Measurements from ENCODE around the gene NYAP1.
"Not testable (repeated sequence)": the region's sequence is repeated elsewhere in the genome, so short reads cannot be mapped to it uniquely, and the experiment has no call there.

The NYAP1 gene

DNA sequence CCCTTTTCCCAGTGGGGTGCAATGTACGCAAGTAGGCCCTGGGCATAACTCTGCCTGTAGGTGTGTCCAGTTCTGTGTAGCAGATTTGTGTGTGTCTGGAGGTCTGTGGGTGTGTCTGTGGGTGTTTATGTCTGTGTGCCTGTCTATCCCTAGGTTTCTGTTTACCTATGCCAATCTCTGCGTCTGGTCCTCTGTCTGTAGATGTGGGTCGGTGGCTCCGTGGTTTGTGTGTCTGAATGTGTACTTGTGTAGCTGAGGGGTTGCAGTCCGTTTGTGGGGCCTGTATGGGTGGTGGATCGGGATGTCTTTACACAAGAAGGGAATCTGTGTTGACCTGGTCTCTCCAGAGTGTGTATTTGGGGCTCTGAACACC lies 932 bp downstream of the NYAP1 start:
- DNase-seq: no peak

DNA sequence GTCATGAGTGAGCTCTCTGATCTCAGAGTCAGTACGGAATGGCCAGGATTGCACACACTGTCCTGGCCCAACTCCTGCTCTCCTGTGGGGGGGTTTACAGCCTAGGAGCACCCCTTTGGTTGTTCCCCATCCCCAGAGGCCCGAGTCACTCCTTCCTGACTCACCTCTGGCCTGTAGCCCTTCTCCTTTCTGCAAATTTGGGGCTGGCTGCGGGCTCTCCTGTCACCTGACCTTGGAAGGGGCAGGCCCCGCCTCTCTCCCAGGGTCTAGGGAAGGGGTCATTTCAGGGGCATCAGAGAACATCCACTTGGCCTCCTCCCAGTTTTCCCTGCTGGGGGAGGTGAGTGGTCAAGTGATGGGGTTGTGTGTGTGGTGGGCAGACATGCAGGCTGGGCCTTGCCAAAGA lies 1.7 kb downstream of the NYAP1 start:
- DNase-seq: no peak

DNA sequence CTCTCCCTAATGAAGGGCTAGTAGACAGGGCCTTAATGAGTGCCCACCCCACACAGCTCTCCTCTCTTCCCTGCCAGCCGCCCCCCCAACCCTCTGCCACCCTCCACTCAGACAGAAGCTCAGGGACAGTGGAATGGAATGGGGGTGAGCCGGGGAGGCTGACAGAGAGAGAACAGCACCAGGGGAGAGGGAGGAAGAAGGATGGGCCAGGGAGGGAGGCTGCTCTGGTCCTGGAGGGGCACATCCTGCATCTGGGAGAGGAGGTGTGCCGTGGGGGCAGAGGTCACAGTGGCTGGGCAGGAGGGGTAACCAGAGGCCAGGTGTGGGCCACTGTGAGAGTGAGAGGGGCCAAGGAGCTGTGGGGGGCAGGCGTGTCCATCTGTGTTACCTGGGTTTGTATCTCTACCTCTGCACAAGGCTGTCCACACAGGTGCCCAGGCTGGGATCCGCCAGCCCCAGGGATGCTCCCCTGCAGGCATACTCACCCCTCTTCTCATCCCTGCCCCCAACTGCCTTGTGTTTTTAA lies 2.4 kb downstream of the NYAP1 start:
- DNase-seq: no peak

DNA sequence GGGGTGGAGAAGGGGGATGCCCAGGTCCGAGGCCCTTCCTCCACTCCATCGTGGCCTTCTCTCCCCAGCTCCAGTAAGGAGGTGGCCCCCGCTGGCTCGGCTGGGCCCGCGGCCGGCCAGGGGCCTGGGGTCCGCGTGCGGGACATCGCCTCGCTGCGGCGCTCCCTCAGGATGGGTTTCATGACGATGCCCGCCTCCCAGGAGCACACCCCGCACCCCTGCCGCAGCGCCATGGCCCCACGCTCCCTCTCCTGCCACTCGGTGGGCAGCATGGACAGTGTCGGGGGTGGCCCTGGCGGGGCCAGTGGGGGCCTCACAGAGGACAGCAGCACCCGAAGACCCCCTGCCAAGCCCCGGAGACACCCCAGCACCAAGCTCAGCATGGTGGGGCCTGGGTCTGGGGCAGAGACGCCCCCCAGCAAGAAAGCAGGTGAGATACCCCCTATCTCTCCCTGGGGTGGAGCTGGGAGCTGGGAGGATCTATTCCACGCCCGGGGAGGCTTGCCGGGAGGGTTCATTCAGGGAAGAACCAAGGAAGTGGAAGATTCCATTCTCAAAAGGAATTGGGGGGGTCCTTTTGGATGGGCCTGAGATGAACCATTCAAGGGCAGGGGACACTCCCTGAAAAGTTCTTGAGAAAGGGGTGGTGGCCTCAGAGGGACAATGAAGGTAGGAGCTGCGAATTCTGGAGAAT lies 3.2 kb downstream of the NYAP1 start:
- DNase-seq: no peak

DNA sequence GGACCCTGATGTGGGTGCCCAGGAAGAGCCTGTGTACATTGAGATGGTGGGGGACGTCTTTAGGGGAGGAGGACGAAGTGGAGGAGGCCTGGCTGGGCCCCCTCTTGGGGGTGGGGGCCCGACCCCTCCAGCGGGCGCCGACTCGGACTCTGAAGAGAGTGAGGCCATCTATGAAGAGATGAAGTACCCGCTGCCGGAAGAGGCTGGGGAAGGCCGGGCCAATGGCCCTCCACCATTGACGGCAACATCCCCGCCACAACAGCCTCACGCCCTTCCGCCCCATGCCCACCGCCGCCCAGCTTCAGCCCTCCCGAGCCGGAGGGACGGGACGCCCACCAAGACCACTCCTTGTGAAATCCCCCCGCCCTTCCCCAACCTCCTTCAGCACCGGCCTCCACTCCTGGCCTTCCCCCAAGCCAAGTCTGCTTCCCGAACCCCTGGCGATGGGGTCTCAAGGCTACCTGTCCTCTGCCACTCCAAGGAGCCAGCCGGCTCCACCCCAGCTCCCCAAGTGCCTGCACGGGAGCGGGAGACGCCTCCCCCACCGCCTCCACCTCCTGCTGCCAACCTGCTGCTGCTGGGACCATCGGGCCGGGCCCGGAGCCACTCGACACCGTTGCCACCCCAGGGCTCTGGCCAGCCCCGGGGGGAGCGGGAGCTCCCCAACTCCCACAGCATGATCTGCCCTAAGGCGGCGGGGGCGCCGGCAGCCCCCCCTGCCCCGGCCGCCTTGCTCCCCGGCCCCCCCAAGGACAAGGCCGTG lies 4.8 kb downstream of the NYAP1 start:
- no peak for DNase-seq

DNA sequence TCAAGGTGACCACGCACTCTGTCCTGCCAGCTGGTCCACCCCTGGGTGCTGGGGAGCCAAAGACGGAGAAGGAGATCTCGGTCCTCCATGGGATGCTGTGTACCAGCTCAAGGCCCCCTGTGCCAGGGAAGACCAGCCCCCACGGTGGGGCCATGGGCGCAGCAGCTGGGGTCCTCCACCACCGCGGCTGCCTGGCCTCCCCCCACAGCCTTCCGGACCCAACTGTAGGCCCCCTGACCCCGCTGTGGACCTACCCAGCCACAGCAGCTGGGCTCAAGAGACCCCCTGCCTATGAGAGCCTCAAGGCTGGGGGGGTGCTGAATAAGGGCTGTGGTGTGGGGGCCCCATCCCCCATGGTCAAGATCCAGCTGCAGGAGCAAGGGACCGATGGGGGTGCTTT lies 5.4 kb downstream of the NYAP1 start:
- DNase-seq: no peak

DNA sequence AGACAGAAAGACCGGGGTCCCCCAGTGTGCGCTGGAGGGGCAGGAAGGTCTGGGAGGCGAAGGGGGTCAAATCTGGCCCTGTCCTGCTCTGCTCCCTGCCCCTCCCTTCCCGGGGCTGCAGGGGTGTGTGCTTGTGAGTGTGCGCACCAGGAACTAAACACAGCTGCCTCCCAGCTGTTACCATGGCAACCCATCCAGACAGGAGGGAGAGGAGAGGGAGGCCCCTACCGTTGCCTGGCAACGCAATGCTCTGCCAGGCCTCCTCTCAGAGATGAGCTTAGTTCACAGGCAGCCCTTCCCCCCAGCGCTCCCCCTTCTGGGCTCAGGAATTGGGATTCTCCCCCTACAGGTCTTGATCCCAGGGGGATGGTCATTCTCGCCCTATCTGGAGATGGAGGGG lies 6.1 kb downstream of the NYAP1 start:
- DNase-seq: peak; percentile 98 to 99

DNA sequence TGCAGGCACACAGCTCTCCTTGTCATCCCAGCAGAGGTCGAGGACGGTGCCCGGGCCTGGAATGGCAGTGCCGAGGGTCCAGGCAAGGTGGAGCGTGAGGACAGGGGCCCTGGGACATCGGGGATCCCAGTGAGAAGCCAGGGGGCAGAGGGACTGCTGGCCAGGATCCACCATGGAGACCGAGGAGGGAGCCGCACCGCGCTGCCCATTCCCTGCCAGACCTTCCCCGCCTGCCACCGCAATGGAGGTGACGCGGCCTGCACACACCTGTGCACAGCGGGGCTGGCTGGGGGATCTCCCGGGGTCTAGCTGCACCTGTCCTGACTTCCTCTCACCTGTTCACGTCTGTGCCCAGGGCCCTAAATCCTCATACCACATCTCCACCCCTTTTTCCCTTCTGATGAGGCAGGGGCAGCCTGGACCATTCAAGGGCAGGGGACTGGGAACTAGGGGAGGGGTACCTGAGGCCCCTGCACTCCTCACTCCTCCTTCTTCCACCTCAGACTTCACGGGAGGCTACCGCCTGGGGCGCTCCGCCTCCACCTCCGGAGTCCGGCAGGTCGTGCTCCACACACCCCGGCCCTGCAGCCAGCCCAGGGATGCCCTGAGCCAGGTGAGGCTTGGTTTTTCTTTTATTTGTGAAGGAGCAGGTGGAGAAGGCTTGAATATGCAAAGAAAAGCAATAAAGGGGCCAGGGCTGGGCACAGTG lies 6.9 kb downstream of the NYAP1 start:
- no peak for DNase-seq

DNA sequence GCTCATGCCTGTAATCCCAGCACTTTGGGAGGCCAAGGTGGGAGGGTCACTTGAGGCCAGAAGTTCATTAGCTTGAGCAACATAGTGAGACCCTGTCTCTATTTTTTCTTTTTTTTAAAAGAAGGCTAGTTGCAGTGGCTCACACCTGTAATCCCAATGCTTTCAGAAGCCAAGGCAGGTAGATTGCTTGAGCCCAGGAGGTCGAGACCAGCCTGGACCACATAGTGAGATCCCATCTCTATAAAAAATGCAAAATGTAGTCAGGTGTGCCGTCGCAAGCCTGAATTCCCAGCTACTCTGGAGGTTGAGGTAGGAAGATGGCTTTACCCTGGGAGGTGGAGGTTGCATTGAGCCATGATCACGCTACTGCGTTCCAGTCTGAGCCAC lies 7.5 kb downstream of the NYAP1 start:
- no peak for DNase-seq

DNA sequence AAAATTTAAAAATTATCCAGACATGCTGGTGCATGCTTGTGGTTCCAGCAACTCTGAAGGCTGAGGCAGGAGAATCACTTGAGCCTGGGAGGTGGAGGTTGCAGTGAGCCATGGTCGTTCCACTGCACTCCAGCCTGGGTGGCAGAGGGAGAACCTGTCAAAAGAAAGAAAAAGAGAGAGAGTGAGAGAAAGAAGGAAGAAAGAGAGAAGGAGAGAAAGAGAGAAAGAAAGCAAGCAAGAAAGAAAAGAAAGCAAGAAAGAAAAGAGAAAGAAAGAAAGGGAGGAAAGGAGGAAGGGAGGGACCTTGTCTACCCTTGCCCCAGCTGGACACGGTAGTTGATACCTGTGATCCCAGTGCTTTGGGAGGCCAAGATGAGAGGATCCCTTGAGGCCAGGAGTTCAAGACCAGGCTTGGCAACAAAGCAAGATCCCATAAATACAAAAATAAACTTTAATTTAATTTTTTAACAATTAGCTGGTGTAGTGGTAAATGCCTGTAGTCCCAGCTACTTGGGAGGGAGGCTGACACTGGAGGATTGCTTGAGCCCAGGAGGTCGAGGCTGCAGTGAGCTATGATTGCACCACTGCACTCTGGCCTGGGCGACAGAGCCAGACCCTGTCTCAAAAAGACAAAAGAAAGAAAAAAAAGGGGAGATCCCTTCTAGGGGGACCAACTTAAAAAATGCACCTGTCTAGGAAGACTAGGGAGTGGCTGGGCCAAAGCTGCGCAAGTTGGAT lies 9.2 kb downstream of the NYAP1 start:
- DNase-seq: no peak

DNA sequence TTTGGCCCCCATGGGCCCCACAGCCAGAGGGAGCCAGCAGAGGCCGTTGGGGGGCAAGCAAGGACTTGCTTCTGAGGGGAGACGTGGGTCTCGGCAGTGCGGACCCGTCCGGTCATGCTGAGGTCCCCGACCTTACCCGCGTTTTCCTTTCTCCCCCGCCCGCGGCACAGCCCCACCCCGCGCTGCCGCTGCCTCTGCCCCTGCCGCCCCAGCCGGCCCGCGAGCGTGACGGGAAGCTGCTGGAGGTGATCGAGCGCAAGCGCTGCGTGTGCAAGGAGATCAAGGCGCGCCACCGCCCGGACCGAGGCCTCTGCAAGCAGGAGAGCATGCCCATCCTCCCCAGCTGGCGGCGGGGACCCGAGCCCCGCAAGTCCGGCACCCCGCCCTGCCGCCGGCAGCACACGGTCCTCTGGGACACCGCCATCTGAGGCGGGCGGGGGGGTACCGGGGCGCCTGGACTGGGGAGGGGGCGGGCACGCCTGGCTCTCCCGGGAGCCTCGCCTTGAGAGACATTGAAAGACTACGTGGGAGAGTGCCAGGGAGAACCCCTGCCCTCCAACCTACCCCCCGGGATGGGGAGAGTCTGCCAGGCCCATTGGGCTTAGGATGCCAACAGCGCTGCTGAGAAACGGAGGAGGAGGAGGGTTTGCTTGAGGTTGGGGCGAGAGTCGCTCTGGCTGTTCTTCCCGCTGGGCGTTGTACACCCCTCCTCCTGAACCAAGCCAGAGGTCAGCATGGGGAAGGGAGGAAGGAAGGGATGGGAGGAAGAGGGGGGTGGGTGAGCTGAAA lies 9.9 kb downstream of the NYAP1 start:
- DNase-seq: no peak

DNA sequence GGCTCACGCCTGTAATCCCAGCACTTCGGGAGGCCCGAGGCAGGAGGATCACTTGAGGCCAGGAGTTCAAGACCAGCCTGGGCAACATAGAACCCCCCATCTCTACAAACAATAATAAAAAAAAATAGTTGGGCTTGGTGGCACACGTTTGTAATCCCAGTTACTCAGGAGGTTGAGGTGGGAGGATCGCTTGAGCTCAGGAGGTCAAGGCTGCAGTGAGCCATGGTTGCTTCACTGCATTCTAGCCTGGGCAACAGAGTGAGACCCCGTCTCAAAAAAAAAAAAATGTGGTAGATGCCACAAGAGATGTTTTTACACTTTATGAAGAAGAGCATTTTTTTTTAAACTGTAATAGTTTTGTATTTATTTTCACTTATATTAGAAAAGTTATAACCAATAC lies 12.8 kb downstream of the NYAP1 start:
- DNase-seq: no peak

DNA sequence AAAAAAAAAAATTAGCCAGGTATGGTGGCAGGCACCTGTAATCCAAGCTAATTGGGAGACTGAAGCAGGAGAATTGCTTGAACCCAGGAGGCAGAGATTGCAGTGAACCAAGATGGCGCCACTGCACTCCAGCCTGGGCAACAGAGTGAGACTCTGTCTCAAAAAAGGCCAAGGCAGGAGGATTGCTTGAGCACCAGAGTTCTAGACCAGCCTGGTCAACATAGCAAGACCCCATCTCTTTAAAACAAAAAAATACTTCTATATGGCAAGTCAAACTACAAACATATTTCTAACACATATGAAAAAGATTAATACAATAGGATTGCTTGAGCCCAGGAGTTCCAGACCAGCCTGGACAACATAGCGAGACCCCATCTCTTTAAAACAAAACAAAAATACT lies 17.0 kb downstream of the NYAP1 start:
- not testable (repeated sequence) for DNase-seq

DNA sequence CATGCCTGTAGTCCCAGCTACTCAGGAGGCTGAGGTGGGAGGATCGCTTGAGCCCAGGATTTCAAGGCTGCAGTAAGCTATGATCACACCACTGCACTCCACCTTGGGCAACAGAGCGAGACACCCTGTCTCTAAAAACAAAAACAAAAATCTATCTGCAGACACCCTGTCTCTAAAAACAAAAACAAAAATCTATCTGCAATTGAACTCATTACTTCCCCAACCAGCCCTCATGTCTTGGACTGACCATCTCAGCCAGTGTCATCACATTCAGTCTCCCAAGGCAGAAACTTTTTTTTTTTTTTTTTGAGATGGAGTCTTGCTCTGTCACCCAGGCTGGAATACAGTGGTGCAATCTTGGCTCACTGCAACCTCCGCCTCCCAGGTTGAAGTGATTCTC lies 20.3 kb downstream of the NYAP1 start:
- not testable (repeated sequence) for DNase-seq

DNA sequence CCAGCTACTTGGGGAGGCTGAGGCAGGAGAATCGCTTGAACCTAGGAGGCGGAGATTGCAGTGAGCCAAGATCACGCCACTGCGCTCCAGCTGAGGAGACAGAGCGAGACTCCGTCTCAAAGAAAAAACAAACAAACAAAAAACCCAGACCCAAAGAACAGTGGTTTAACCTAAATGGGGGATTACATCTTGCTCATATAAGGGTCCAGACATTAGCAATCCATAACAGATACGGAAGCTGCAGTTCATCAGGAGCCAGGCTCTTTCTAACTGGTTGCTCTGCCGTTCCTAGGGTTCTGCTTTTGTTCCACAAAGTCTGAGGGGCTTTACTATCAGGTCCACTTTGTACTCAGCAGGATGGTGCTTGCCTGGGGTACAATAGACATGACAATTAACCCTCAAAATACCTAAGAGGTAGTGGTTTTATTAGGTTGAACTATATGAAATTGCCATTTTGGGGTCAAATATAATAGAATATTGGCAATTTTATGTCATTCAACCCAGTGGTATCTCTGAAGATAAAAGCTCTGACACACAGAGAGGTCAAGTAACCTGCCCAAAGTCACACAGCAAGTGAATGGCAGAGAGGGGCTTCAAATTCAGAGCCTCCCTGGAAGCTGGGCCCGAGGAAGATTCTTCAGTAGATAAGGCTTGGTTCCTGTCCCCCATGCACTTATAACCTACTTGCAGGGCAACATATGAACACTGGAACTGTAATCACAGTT lies 21.3 kb downstream of the NYAP1 start:
- no peak for DNase-seq

DNA sequence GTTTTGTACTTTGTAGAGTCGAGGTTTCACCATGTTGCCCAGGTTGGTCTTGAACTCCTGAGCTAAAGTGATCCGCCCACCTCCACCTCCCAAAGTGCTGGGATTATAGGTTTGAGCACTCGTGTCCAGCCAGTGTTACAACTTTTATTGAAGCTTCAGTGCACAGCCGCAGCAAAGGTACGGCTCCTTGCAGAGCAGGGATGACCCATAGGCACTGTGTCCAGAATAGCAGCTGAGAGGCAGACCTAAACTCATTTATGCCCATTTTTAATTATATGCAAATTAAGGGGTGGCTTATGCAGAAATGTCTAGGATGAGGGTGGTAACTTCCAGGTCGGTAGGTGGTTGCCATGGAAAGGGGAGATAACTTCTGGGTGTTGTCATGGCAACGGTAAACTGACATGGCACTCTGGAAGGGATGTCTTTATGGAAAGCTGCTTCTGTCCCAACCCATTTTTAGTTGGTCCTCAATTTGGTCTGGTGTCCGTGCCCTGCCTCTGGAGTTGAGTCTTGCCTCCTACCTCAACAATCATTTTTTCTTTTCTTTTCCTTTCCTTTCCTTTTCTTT lies 22.7 kb downstream of the NYAP1 start:
- peak in 1 of 2 experiments; percentile 5 for DNase-seq

DNA sequence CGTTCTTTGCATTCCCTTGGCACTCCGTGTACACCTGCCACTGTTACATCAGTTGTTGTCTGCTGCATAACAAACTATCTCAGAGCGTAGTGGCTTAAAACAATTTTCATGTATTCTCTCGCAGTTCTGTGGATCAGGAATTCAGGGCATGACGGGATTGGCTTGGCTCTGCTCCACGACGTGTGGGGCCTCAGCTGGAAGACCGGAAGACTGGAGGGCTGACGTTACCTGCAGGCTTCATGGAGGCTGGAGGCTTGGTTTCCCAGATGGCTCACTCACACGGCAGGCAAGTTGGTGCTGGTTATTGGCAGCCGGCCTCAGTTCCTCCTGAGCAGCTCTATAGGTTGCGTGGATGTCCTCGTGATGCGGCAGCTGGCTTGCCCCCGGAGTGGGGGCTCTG lies 25.5 kb downstream of the NYAP1 start:
- peak; percentile 35 to 46 for DNase-seq

DNA sequence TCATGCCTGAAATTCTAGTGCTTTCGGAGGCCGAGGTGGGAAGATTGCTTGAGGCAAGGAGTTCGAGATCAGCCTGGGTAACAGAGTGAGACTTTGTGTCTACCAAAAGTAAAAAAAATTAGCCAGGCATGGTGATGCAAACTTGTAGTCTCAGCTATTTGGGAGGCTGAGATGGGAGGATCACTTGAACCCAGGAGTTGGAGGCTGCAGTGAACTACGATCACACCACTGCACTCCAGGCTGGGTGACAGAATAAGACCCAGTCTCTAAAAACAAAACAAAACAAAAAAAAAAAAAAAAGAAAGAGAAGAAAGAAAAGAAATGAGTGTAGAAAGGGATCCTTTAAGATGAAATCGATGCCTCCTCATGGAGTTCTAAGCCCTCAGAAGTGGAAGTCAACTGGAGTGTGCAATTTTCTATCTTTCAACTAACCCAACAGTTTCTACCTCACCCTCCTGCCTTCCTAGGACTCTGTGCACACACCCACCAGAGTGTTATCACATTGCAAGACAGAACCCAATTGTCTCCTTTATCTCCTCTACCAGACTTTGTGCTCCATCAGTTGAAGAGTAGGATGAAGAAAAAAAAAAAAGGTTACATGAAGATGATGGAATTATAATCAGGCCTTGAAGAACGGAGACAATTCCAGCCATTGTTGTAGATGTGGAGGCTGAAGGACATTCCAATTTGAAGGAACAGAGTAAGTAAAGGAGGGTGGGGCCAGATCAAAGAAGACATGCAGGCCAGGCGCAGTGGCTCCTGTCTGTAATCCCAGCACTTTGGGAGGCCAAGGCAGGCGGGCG lies 26.9 kb downstream of the NYAP1 start:
- no peak for DNase-seq

DNA sequence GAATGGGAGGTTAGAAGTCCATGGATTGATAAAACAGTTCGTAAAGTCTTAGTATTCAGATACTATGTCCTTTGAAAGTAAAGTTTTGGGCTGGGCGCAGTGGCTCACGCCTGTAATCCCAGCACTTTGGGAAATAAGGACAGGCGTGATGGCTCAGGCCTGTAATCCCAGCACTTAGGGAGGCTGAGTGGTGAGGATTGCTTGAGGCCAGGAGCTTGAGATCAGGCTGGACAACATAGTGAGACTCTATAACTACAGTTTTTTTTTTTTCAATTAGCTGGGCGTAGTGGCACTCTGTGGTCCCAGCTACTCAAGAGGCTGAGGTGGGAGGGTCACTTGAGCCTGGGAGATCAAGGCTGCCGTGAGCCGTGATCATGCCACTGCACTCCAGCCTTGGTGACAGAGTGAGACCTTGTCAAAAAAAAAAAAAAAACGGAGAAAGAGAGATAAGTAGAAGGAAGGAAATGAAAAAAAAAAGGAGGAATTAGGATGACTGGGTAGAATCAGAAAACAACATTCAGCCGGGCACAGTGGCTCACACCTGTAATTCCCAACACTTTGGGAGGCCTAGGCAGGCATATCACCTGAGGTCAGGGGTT lies 29.6 kb downstream of the NYAP1 start:
- DNase-seq: no peak

DNA sequence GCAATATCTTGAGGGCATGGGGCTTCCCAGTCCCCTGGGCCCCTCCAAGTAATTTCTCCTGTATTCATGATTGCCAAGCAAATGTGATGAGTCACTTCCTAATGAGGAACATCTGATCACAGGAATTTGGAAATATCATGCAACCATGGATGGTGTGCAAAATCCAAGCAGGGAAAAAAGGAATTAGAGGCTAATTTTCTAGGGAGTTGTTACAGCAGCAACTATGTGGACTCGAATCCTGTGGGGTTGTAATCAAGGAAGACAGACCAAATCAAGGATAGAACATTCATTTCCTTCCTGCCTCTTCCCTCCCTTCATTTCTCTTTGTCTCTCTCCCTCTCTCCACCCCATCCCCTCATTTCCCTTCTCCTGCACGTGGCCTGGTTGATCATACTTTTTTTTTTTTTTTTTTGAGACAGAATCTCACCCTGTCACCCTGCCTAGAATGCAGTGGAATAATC lies 31.4 kb downstream of the NYAP1 start:
- no peak for DNase-seq

Data from NCI-H524 (cell line).